Measurements from ENCODE around the gene NEDD1. TPM values are rescaled to one million over a fixed set of nuclear protein-coding genes. Genes with fewer than 3 reads are reported as not detected.

NEDD1 gene
- total RNA-seq, 1 donor from 2014 or later: 31.3 TPM

GRCh38 chr12:96986883-96987523 lies 79.9 kb downstream of the NEDD1 start:
- H3K4me1 Mint-ChIP-seq (ENCODE audit: low read depth, unreplicated experiment): peaks cover 11% of the 10 kb centered on the region
- Histone ChIP-seq H3K4me1 (ENCODE audit: insufficient read depth, low read length) (peaks cover 9% of the 10 kb centered on the region), H3K4me3 (ENCODE audit: insufficient read depth, low read depth, low read length) (no peak overlapping the region), H3K9ac (ENCODE audit: low read length) (no peak overlapping the region), H3K27ac (ENCODE audit: low read depth, low read length) (no peak overlapping the region), H4K20me1 (ENCODE audit: insufficient read depth, low read length) (no peaks in the 10 kb centered on the region), H3K9me3 (ENCODE audit: insufficient read depth, low read depth, low read length) (no peaks in the 10 kb centered on the region), H3K79me2 (ENCODE audit: insufficient read depth, low read length) (no peaks in the 10 kb centered on the region), H3K27me3 (ENCODE audit: insufficient read depth, low read length) (peaks cover 11% of the 10 kb centered on the region), H3K36me3 (ENCODE audit: insufficient read depth, low read length) (no peaks in the 10 kb centered on the region), H2AFZ (ENCODE audit: low read depth, low read length) (no peak overlapping the region), H3K4me2 (ENCODE audit: low read length) (peak overlapping the region; percentile 14)
- no peaks in the 10 kb centered on the region for H3K36me3 Mint-ChIP-seq (ENCODE audit: low read depth, unreplicated experiment)
- H3K27ac Mint-ChIP-seq (ENCODE audit: unreplicated experiment): no peak overlapping the region
- TF ChIP-seq EZH2 (IDR thresholded peaks at IDR 0.05; ENCODE audit: insufficient read depth, low read length) (no peak), CTCF (IDR thresholded peaks at IDR 0.05; ENCODE audit: insufficient read depth, low read depth, low read length) (peak; percentile 66)
- peaks cover 11% of the 10 kb centered on the region for H3K27me3 Mint-ChIP-seq (ENCODE audit: low read depth, unreplicated experiment)
- no peaks in the 10 kb centered on the region for H3K9me3 Mint-ChIP-seq (ENCODE audit: unreplicated experiment)
- FAIRE-seq: no peak
- no peak overlapping the region for H3K4me3 Mint-ChIP-seq (ENCODE audit: unreplicated experiment)
- DNase-seq (ENCODE audit: low read depth): no peak

GRCh38 chr12:96988919-96989318 lies 81.9 kb downstream of the NEDD1 start:
- H3K36me3 ChIP-seq (ENCODE audit: insufficient read depth, low read length): no peaks in the 10 kb centered on the region
- Mint-ChIP-seq H3K27me3 (ENCODE audit: low read depth, unreplicated experiment) (peaks cover 8% of the 10 kb centered on the region), H3K4me3 (ENCODE audit: unreplicated experiment) (no peak overlapping the region), H3K36me3 (ENCODE audit: low read depth, unreplicated experiment) (no peaks in the 10 kb centered on the region), H3K4me1 (ENCODE audit: low read depth, unreplicated experiment) (peaks cover 5% of the 10 kb centered on the region), H3K27ac (ENCODE audit: unreplicated experiment) (no peak overlapping the region), H3K9me3 (ENCODE audit: unreplicated experiment) (no peaks in the 10 kb centered on the region)
- H3K79me2 ChIP-seq (ENCODE audit: insufficient read depth, low read length): no peaks in the 10 kb centered on the region
- FAIRE-seq (no peak), DNase-seq (ENCODE audit: low read depth) (no peak)
- no peak overlapping the region for H3K4me3 ChIP-seq (ENCODE audit: insufficient read depth, low read depth, low read length)
- no peaks in the 10 kb centered on the region for H4K20me1 ChIP-seq (ENCODE audit: insufficient read depth, low read length)
- peaks cover 11% of the 10 kb centered on the region for H3K27me3 ChIP-seq (ENCODE audit: insufficient read depth, low read length)
- H3K9me3 ChIP-seq (ENCODE audit: insufficient read depth, low read depth, low read length): no peaks in the 10 kb centered on the region
- no peak overlapping the region for H3K4me2 ChIP-seq (ENCODE audit: low read length)
- H3K4me1 ChIP-seq (ENCODE audit: insufficient read depth, low read length): peaks cover 9% of the 10 kb centered on the region
- TF ChIP-seq EZH2 (IDR thresholded peaks at IDR 0.05; ENCODE audit: insufficient read depth, low read length) (no peak), CTCF (IDR thresholded peaks at IDR 0.05; ENCODE audit: insufficient read depth, low read depth, low read length) (no peak)
- no peak overlapping the region for H3K9ac ChIP-seq (ENCODE audit: low read length)
- H2AFZ ChIP-seq (ENCODE audit: low read depth, low read length): no peak overlapping the region
- no peak overlapping the region for H3K27ac ChIP-seq (ENCODE audit: low read depth, low read length)

GRCh38 chr12:96989916-96990315 lies 82.9 kb downstream of the NEDD1 start:
- Histone ChIP-seq H2AFZ (ENCODE audit: low read depth, low read length) (no peak overlapping the region), H3K9me3 (ENCODE audit: insufficient read depth, low read depth, low read length) (no peaks in the 10 kb centered on the region), H3K9ac (ENCODE audit: low read length) (no peak overlapping the region), H3K27ac (ENCODE audit: low read depth, low read length) (no peak overlapping the region), H3K36me3 (ENCODE audit: insufficient read depth, low read length) (no peaks in the 10 kb centered on the region), H4K20me1 (ENCODE audit: insufficient read depth, low read length) (no peaks in the 10 kb centered on the region), H3K4me1 (ENCODE audit: insufficient read depth, low read length) (peaks cover 9% of the 10 kb centered on the region), H3K27me3 (ENCODE audit: insufficient read depth, low read length) (peaks cover 11% of the 10 kb centered on the region), H3K4me3 (ENCODE audit: insufficient read depth, low read depth, low read length) (no peak overlapping the region), H3K79me2 (ENCODE audit: insufficient read depth, low read length) (no peaks in the 10 kb centered on the region), H3K4me2 (ENCODE audit: low read length) (no peak overlapping the region)
- FAIRE-seq (no peak), DNase-seq (ENCODE audit: low read depth) (peak; percentile 7)
- H3K4me1 Mint-ChIP-seq (ENCODE audit: low read depth, unreplicated experiment): peaks cover 6% of the 10 kb centered on the region
- no peaks in the 10 kb centered on the region for H3K36me3 Mint-ChIP-seq (ENCODE audit: low read depth, unreplicated experiment)
- TF ChIP-seq EZH2 (IDR thresholded peaks at IDR 0.05; ENCODE audit: insufficient read depth, low read length) (no peak), CTCF (IDR thresholded peaks at IDR 0.05; ENCODE audit: insufficient read depth, low read depth, low read length) (peak; percentile 32)
- H3K9me3 Mint-ChIP-seq (ENCODE audit: unreplicated experiment): no peaks in the 10 kb centered on the region
- no peak overlapping the region for H3K27ac Mint-ChIP-seq (ENCODE audit: unreplicated experiment)
- H3K27me3 Mint-ChIP-seq (ENCODE audit: low read depth, unreplicated experiment): peaks cover 5% of the 10 kb centered on the region
- no peak overlapping the region for H3K4me3 Mint-ChIP-seq (ENCODE audit: unreplicated experiment)
